ENCODE data around the gene ATF6B.
A peak's percentile ranks its signal among the peaks of the same experiment; 100 is the strongest.
"Not testable (repeated sequence)": the region's sequence is repeated elsewhere in the genome, so short reads cannot be mapped to it uniquely, and the experiment has no call there.

Gene ATF6B

DNA sequence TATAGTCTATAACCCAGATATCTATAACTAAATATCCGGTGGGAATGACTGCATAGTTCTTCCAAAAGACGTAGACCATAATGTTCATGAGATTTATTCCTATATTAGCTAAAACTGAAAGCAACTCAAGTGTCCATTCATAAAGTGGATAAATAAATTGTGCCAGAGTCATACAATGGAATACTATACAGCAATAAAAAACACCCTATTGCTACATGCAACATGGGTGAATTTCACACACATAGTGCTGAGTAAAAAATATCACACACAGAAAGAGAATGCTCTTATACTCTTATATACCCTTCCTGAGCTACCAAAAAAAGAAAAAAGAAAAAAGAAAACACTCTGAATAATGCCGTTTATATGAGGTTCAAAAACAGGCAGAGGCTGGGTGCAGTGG is 25.8 kb downstream of the ATF6B start:
- H3K27ac ChIP-seq (ENCODE audit: low read length), result no peak overlapping the region
- H3K27me3 ChIP-seq (ENCODE audit: control insufficient read depth in 1 of 2, insufficient read depth in 2 of 2, low read length in 2 of 2), result peaks cover 2 to 9% of the 10 kb centered on the region in 2 donors
- H3K9me3 ChIP-seq (ENCODE audit: control insufficient read depth in 2 of 2, low read length in 2 of 2), result no peaks in the 10 kb centered on the region
- H3K9ac ChIP-seq (ENCODE audit: low read length in 2 of 2), result no peak overlapping the region
- H3K36me3 ChIP-seq (ENCODE audit: control insufficient read depth in 2 of 2, insufficient read depth in 2 of 2, low read length in 2 of 2), result no peaks in the 10 kb centered on the region
- peaks cover 12% of the 10 kb centered on the region for H3K4me1 ChIP-seq (ENCODE audit: control insufficient read depth, insufficient read depth, low read length)
- H3K4me3 ChIP-seq (ENCODE audit: low read length in 2 of 2), result no peak overlapping the region

DNA sequence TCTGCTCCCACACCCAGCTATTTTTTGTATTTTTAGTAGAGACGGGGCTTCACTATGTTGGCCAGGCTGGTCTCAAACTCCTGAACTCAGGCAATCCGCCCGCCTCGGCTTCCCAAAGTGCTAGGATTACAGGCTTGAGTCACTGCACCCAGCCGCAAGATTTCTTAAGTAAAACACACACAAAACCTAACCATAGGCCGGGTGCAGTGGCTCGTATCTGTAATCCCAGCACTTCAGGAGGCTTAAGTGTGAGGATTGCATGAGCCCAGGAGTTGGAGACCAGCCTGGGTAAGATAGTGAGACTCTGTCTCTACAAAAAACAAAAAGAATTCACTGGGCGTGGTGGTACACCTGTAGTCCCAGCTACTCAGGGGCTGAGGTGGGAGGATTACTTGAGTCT is 27.8 kb downstream of the ATF6B start:
- H3K36me3 ChIP-seq (ENCODE audit: control insufficient read depth in 2 of 2, insufficient read depth in 2 of 2, low read length in 2 of 2); H3K9me3 ChIP-seq (ENCODE audit: control insufficient read depth in 2 of 2, low read length in 2 of 2); H3K4me3 ChIP-seq (ENCODE audit: low read length in 2 of 2); H3K9ac ChIP-seq (ENCODE audit: low read length in 2 of 2); H3K27ac ChIP-seq (ENCODE audit: low read length): not testable (repeated sequence)
- Histone ChIP-seq H3K27me3 (ENCODE audit: control insufficient read depth in 1 of 2, insufficient read depth in 2 of 2, low read length in 2 of 2) (peaks cover 14 to 26% of the 10 kb centered on the region in 2 donors), H3K4me1 (ENCODE audit: control insufficient read depth, insufficient read depth, low read length) (peaks cover 13% of the 10 kb centered on the region)

DNA sequence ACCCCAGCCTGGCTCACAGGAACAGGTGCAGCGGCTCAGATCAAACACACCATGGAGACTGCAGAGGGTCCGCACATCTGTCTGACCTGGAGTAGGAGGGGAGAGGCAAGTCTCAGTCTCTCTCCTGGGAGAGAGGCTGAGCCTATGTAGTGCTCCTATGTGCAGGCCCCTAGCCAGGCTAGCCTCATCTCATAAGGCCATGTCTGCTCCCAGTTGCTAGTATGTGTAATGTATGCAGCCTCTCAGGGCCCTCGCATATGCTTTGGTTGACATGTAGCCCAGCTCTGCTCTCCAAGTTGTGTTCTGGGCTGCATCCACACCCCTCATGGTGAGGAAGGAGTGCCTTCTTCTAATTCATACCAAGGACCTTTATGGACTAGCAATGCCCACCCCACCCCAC is 30.7 kb downstream of the ATF6B start:
- no peaks in the 10 kb centered on the region for H3K9me3 ChIP-seq (ENCODE audit: control insufficient read depth in 2 of 2, low read length in 2 of 2)
- no peak overlapping the region for H3K4me3 ChIP-seq (ENCODE audit: low read length in 2 of 2)
- peaks cover 22 to 36% of the 10 kb centered on the region in 2 donors for H3K27me3 ChIP-seq (ENCODE audit: control insufficient read depth in 1 of 2, insufficient read depth in 2 of 2, low read length in 2 of 2)
- H3K27ac ChIP-seq (ENCODE audit: low read length), result no peak overlapping the region
- peaks cover 27% of the 10 kb centered on the region for H3K4me1 ChIP-seq (ENCODE audit: control insufficient read depth, insufficient read depth, low read length)
- peaks cover 0 to 5% of the 10 kb centered on the region in 2 donors for H3K36me3 ChIP-seq (ENCODE audit: control insufficient read depth in 2 of 2, insufficient read depth in 2 of 2, low read length in 2 of 2)
- no peak overlapping the region for H3K9ac ChIP-seq (ENCODE audit: low read length in 2 of 2)

GRCh38 chr6:32096394-32097258 is 31.4 kb downstream of the ATF6B start:
- Histone ChIP-seq H3K9me3 (ENCODE audit: control insufficient read depth in 2 of 2, low read length in 2 of 2) (no peaks in the 10 kb centered on the region), H3K27ac (ENCODE audit: low read length) (no peak overlapping the region), H3K4me3 (ENCODE audit: low read length in 2 of 2) (peak overlapping the region; percentile 43 to 52), H3K4me1 (ENCODE audit: control insufficient read depth, insufficient read depth, low read length) (peaks cover 32% of the 10 kb centered on the region), H3K36me3 (ENCODE audit: control insufficient read depth in 2 of 2, insufficient read depth in 2 of 2, low read length in 2 of 2) (peaks cover 0 to 5% of the 10 kb centered on the region in 2 donors), H3K27me3 (ENCODE audit: control insufficient read depth in 1 of 2, insufficient read depth in 2 of 2, low read length in 2 of 2) (peaks cover 22 to 36% of the 10 kb centered on the region in 2 donors), H3K9ac (ENCODE audit: low read length in 2 of 2) (no peak overlapping the region)

- H3K9ac ChIP-seq (ENCODE audit: low read length in 2 of 2), result no peak overlapping the region
- H3K27me3 ChIP-seq (ENCODE audit: control insufficient read depth in 1 of 2, insufficient read depth in 2 of 2, low read length in 2 of 2), result peaks cover 22 to 36% of the 10 kb centered on the region in 2 donors
- no peaks in the 10 kb centered on the region for H3K9me3 ChIP-seq (ENCODE audit: control insufficient read depth in 2 of 2, low read length in 2 of 2)
- peaks cover 32% of the 10 kb centered on the region for H3K4me1 ChIP-seq (ENCODE audit: control insufficient read depth, insufficient read depth, low read length)
- peaks cover 0 to 5% of the 10 kb centered on the region in 2 donors for H3K36me3 ChIP-seq (ENCODE audit: control insufficient read depth in 2 of 2, insufficient read depth in 2 of 2, low read length in 2 of 2)
- peak overlapping the region; percentile 43 to 52 for H3K4me3 ChIP-seq (ENCODE audit: low read length in 2 of 2)
- no peak overlapping the region for H3K27ac ChIP-seq (ENCODE audit: low read length)
Measured at GRCh38 chr6:32096087-32096393, 32.0 kb downstream of the ATF6B start.

DNA sequence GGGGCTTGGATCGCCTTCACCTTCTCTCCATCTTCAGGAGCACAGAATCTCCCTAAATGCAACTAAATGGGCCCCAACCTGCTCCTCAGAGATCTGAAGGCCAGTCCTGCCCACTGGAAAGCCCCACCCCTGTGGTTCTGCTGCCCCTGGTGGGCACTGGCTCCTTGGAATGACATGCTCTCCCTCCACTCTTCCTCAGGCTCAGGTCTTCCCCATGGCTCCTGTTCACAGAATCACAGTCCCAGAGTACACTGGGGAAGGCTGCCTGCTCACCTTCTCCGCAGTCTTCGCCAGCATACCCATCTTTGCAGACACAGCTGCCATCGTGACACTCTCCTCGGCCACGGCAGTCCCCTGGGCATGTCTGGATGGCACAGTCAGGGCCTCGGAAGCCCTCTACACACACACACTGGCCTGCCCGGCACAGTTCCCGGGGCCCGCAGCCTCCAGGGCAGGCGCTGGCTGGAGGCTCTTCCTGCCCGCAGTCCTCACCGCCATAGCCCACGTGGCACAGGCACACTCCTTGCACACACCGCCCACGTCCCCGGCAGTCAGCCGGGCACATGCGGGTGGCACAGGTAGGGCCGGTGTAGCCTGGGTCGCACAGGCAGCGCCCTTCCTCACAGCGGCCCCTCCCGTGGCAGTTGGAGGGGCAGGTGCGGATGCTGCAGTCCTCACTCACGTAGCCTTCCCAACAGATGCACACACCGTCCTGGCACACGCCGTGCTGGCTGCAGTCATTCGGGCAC is 32.5 kb downstream of the ATF6B start:
- peaks cover 32% of the 10 kb centered on the region for H3K4me1 ChIP-seq (ENCODE audit: control insufficient read depth, insufficient read depth, low read length)
- H3K9ac ChIP-seq (ENCODE audit: low read length in 2 of 2), result no peak overlapping the region
- no peak overlapping the region for H3K27ac ChIP-seq (ENCODE audit: low read length)
- H3K9me3 ChIP-seq (ENCODE audit: control insufficient read depth in 2 of 2, low read length in 2 of 2), result no peaks in the 10 kb centered on the region
- peak overlapping the region; percentile 43 to 52 for H3K4me3 ChIP-seq (ENCODE audit: low read length in 2 of 2)
- peaks cover 0 to 5% of the 10 kb centered on the region in 2 donors for H3K36me3 ChIP-seq (ENCODE audit: control insufficient read depth in 2 of 2, insufficient read depth in 2 of 2, low read length in 2 of 2)
- H3K27me3 ChIP-seq (ENCODE audit: control insufficient read depth in 1 of 2, insufficient read depth in 2 of 2, low read length in 2 of 2), result peaks cover 22 to 36% of the 10 kb centered on the region in 2 donors

DNA sequence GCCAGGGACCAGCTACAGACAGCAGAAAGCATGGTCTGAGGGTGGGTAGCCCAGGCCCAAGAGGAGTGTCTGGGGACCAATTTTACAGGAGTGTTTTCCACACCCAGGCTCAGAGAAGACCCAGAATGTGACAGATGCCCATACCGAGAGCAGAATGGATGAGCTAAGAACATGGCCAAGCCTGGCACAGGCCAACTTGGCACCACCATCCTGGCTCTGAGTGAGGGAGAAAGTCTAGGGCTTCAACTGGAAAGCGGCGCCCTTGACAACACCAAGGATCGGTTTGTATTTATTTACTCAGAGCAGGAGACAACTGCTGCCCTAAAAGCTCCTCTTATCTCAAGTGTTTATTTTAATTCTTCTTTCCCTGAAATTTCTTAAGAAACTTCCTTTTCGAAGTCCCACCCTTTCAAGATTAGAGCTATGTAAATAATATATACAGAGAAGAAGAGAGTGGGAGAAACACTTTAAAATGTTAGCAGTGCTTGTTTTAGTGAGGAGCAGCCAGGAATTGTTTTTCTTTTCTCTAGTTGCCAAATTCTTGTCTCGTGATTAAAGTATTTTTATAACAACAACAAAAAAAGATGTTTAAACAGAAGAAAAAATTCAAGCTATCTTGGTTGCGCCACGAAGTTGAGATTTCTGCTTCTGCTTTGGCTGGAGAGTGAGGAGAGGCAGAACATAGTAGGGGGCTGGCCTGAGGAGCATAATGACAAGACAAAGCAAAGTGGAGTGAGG is 35.1 kb downstream of the ATF6B start:
- peak overlapping the region; percentile 24 for H3K27ac ChIP-seq (ENCODE audit: low read length)
- H3K4me1 ChIP-seq (ENCODE audit: control insufficient read depth, insufficient read depth, low read length), result peaks cover 32% of the 10 kb centered on the region
- H3K9me3 ChIP-seq (ENCODE audit: control insufficient read depth in 2 of 2, low read length in 2 of 2), result no peaks in the 10 kb centered on the region
- H3K27me3 ChIP-seq (ENCODE audit: control insufficient read depth in 1 of 2, insufficient read depth in 2 of 2, low read length in 2 of 2), result peaks cover 22 to 33% of the 10 kb centered on the region in 2 donors
- no peak overlapping the region for H3K9ac ChIP-seq (ENCODE audit: low read length in 2 of 2)
- H3K4me3 ChIP-seq (ENCODE audit: low read length in 2 of 2), result no peak overlapping the region
- peaks cover 0 to 8% of the 10 kb centered on the region in 2 donors for H3K36me3 ChIP-seq (ENCODE audit: control insufficient read depth in 2 of 2, insufficient read depth in 2 of 2, low read length in 2 of 2)

- Histone ChIP-seq H3K4me1 (ENCODE audit: control insufficient read depth, insufficient read depth, low read length) (peaks cover 26% of the 10 kb centered on the region), H3K36me3 (ENCODE audit: control insufficient read depth in 2 of 2, insufficient read depth in 2 of 2, low read length in 2 of 2) (peaks cover 4 to 11% of the 10 kb centered on the region in 2 donors), H3K9me3 (ENCODE audit: control insufficient read depth in 2 of 2, low read length in 2 of 2) (no peaks in the 10 kb centered on the region), H3K27me3 (ENCODE audit: control insufficient read depth in 1 of 2, insufficient read depth in 2 of 2, low read length in 2 of 2) (peaks cover 8 to 11% of the 10 kb centered on the region in 2 donors), H3K4me3 (ENCODE audit: low read length in 2 of 2) (no peak overlapping the region), H3K27ac (ENCODE audit: low read length) (no peak overlapping the region), H3K9ac (ENCODE audit: low read length in 2 of 2) (no peak overlapping the region)
Measured at GRCh38 chr6:32089082-32089828, 38.8 kb downstream of the ATF6B start.

- Histone ChIP-seq H3K4me3 (ENCODE audit: low read length in 2 of 2) (no peak overlapping the region), H3K36me3 (ENCODE audit: control insufficient read depth in 2 of 2, insufficient read depth in 2 of 2, low read length in 2 of 2) (peaks cover 4 to 15% of the 10 kb centered on the region in 2 donors), H3K9me3 (ENCODE audit: control insufficient read depth in 2 of 2, low read length in 2 of 2) (no peaks in the 10 kb centered on the region), H3K4me1 (ENCODE audit: control insufficient read depth, insufficient read depth, low read length) (peaks cover 24% of the 10 kb centered on the region), H3K27ac (ENCODE audit: low read length) (no peak overlapping the region), H3K27me3 (ENCODE audit: control insufficient read depth in 1 of 2, insufficient read depth in 2 of 2, low read length in 2 of 2) (peaks cover 8 to 11% of the 10 kb centered on the region in 2 donors), H3K9ac (ENCODE audit: low read length in 2 of 2) (peak overlapping the region in 1 of 2 donors; percentile 20)
Measured at GRCh38 chr6:32088487-32089049, 39.5 kb downstream of the ATF6B start.

Data from stomach smooth muscle (tissue), 2 donors.